ENCODE results near the gene XIRP1.

The XIRP1 gene

DNA sequence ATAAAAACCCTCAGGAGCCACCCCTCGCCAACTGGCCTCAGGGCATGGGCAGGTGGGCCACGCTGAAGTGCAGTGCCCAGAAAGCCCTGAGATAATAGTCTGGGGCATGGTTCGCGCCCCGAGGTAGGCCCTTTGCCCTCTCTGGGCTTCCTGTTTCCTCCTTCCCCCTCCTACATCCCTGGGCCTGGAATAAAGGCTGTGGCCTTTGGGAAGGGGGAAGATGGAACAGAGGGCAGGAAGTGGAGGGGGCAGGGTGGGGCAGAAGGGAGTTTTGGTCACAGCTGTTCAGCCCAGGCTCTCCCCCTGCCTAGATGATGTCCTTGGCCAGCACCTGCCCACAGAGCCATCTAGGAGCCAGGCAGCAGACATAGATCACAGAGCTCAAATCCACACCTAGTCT is 50.3 kb downstream of the XIRP1 start:
- no peak for DNase-seq (ENCODE audit: low read depth)

DNA sequence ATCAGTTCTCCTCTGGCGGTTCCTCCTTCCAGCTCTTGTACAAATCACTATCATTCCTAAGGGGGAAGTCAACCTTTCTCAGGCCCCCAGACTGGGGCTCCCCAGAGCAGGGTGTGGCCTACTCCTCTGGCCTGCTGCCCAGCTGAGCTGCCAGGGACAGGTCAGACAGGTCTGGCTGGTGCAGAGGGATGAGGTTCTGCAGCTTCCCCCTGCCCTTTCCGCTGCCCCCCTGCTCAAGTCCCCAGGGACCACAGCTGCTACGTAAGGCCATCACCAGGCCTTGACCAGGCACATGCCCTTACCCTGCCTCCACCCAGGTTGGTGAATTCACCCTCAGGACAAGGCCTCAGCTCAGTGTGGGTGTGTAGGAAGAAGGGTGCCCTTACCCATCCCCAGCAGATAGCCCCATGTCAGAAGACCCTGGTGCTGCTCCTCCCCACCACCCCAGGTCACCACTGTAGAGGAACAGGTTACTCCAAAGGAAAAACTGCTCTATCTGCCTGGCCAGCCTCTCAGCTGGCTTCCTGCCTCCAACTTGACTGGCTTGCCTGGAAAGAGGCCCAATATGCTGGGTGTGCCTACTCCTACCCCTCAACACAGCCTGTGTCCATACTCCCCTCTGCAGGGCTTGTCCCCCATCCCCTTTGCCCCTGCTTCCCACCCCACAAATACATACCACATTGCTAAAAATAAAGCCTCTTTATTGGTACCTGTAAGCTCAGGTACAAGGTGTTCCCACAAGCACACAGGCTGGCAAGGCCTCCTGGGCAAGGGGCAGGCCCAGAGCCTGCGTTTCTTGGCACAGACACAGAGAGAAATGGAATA is 51.0 kb downstream of the XIRP1 start:
- no peak for DNase-seq (ENCODE audit: low read depth)

DNA sequence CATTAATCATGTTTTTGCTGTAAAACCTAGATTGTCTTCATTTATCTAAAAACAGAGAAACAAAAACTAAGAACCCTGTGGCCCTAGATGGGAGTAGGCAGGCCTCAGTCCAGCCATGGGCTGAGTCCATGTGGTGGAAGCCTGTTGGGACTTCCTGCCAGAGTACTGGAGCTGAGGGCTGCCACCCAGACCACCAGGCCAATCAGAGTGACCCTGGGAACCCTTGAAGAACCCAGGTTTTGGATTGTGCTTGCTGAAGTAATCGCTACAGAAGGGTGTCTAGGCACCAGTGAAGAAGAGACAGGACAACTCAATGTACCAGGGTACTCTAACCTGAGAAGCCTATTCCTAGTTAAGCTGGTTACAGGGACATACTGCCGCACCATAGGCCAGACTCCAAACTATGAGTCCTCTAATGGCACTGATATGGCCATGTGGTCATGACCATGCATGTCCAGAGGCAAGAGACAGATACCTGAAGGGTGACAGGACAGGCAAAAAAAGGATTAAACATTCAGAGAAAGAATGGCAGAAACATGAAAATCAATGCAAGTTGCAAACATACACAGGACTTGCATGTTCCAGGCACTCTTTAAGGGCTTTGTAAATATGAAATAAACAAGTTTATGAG is 51.9 kb downstream of the XIRP1 start:
- DNase-seq (ENCODE audit: low read depth): no peak

DNA sequence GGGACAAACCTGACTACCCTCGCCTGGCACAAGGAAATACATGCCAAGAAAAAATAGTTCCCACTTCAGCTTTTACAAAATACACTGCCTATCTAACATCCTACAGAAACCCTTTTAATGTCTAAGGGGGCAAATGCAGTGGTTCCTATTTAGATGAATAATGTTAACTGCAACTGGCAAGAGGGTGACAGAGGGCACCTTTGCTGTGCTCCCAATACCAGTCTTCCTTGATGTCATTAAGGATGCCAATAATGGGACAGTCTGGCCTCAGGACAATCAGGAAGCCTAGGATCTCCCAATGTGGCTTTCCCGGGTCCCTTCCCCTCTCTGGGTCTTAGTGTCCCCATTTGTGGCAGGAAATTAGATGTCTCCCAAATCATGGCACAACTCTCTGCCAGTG is 53.0 kb downstream of the XIRP1 start:
- DNase-seq (ENCODE audit: low read depth): no peak

DNA sequence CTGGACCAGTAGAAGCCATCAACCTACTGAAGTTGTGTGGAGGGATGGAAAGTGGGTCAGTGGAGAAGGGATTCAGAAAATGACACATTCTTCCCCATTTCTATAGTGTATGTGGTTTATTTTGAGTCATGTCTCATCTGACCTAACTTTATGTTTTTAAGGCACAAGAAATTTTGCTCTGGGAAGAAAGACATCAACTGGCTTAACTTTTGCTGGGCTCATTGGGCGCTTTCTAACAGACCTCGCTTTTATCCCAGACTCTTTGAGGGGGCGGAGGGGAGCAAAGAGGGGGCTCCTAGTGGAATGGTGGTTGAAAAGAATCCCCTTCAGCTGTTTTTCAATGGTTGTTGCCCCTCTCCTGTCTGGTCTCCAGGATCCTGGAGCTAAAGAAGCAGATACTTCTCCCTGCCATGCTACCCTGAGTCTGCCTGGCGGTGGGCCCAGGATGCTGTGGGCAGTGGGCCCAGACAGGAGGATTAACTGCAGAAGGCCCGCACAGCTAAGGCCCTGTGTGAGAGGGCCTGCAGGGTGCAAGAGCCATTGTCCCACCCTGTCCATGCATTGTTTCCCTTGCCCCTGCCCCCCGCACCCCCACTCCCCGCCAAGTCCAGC is 53.5 kb downstream of the XIRP1 start:
- DNase-seq (ENCODE audit: low read depth): no peak

DNA sequence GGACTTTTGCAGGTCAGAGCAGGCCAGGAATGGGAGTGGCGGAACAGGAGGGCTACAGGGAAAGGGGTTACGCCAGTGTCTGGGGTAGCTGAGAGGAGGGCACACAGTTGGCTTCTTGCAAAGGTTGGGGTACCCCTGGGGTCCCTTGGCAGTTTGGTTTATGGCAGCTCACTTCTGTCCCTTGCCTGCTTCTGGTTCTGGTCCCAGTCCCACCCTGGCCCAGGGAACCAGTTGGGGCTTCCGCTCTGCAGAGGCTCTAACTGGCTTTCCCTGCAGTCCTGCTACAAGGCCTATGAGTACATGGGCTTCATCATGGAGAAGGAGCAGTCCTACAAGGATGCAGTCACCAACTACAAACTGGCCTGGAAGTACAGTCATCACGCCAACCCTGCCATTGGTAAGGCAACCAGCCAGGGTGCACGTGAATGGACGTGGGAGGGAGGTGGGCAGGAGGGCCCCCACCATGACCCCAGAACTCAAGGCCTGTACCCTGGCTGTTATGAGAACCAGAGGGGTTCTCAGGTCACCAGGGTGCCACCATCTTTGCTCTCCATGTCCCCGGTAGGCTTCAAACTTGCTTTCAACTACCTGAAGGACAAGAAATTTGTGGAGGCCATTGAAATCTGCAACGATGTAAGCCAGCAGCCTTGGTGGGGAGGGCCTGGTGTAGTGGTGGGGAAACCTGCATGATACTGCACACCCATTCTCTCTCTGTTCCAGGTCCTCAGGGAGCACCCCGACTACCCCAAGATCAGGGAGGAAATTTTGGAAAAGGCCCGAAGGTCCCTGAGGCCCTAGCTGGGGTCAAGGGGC is 54.2 kb downstream of the XIRP1 start:
- no peak for DNase-seq (ENCODE audit: low read depth)

DNA sequence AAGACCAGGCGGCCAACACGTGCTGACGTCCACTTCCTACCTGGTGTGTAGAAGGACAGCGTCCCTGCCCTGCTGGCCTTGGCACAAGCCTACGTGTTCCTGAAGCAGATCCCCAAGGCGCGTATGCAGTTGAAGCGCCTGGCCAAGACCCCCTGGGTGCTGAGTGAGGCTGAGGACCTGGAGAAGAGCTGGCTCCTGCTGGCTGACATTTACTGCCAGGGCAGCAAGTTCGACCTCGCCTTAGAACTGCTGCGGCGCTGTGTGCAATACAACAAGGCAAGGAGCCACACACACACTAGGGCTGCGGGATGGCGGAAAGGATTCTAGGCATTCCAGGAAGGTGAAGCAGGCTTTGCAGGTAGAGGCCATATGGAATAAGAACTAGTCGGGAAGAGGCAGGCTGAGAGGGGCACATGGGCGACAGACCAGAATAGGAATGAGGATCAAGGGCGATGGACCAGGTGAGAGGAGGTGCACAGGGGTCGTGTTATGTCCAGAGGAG is 54.9 kb downstream of the XIRP1 start:
- DNase-seq (ENCODE audit: low read depth): no peak

DNA sequence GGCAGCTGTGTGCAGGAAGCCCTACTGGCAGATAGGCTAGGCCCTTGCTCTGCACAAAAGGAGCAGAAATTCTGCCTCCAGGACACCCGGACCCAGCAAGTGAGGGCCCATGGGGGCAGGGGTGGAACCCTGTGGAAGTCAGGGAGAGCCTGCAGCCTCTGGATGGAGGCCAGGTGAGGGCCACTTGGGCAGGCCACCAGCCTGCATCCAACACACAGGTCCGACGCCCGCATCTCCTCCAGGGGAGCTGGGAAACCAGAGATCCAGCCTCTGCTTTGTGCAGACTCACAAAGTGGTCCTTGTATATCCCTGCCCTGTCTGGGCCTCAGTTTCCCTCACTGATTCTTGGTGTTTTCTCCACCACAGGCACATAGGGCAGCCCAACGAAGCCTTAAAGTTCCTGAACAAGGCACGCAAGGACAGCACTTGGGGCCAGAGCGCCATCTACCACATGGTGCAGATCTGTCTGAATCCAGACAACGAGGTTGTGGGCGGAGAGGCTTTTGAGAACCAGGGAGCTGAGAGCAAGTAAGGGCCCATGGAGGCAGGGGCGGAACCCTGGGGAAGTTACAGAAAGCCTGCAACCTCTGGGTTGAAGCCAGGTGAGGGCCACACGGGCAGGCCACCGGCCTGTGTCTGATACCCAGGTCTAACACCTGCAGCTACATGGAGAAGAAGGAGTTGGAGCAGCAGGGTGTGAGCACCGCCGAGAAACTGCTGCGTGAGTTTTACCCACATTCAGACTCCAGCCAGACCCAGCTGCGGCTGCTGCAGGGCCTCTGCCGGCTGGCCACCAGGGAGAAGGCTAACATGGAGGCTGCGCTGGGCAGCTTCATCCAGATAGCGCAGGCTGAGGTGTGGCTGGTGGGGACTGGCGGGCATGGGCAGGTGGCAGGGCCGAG is 55.6 kb downstream of the XIRP1 start:
- no peak for DNase-seq (ENCODE audit: low read depth)

DNA sequence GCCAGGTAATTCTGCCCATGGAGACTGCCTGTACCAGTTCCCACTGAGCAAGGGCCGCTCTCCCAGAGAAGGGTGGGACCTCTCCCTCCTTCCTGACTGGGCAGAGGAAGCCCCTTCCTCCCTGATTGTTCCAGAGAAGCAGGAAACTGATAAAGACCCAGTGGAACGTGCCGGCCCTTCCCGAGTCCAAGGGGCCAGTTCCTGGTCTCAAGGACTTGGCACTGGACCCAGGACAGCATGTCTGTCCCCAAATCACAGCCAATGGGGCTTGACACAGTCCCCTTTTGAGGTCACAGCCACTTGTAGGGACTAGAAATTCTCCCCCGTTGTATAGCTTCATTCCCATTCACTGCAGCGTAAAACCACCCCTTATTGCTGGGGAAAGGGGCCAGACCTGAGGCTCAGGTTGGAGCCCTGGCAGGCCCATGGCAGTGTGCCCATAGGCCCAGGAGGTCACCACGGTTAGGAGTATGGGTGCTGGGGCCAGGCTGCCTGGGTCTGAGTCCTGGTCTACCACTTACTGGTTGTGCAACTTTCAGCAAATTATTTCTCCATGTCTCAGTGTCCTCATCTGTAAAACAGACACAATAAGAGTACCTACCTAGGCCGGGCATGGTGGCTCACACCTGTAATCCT is 57.1 kb downstream of the XIRP1 start:
- DNase-seq (ENCODE audit: low read depth): no peak

DNA sequence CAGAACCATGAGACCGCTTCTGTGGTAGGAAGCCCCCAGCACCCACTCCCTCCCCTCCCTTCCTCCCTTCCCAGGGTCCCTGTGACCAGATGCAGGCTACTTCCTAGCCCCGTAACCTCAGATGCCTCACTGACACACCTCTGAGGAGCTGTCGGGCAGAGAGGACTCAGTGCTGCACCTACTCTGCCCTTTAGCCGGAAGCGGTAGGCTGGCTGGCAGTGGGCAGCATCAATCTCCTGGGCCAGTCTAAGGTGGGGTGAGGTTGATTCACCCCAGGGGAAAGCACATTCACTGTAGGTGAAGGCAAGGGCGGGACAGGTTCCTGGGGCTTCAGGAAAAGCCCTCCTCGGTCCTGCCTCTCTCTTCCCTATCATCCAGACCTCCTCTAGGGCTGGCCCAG is 58.1 kb downstream of the XIRP1 start:
- DNase-seq (ENCODE audit: low read depth): no peak

DNA sequence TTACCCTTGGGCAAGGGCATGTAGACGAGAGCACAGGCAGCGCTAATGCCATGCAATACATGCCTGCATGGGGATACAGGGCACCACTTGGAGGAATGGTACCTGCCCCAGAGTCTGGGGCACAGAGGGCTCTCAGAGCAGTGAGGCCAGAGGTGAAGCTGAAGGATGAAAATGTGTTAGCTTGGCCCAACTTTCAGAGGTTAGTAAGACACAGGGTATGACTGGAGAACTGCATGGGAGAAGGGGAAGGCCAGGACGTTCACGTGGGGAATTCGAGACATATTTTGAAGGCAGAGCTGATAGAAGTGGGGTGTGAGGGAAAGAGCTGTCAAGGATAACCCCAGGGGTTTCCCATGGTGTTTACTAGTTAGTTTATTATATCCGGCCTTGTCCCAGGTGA is 58.6 kb downstream of the XIRP1 start:
- no peak for DNase-seq (ENCODE audit: low read depth)

All from stimulated activated CD8-positive, alpha-beta memory T cell treated with anti-CD3 and anti-CD28 coated beads, Interleukin-15, amount 100 ng/mL, for 24 hours (primary cell).